Measurements from ENCODE around the gene PATJ.

GRCh38 chr1:62038594-62039284 lies 296.5 kb downstream of the PATJ start:
- no peak for TF ChIP-seq ZNF654 (tag by site-specific recombination; IDR thresholded peaks at IDR 0.05; ENCODE audit: low read depth)
- no peak for TF ChIP-seq CTCF (tag by site-specific recombination; IDR thresholded peaks at IDR 0.05)
- TF ChIP-seq ZNF677 (tag by site-specific recombination; IDR thresholded peaks at IDR 0.05), result no peak
- no peak for TF ChIP-seq ZNF398 (tag by site-specific recombination; IDR thresholded peaks at IDR 0.05)
- no peak for TF ChIP-seq ZNF645 (tag by site-specific recombination; IDR thresholded peaks at IDR 0.05)
- no peak for TF ChIP-seq ZNF629 (tag by site-specific recombination; IDR thresholded peaks at IDR 0.05)
- TF ChIP-seq ZNF785 (tag by site-specific recombination; IDR thresholded peaks at IDR 0.05), result no peak
- no peak for TF ChIP-seq ZNF768 (tag by site-specific recombination; IDR thresholded peaks at IDR 0.05)
- TF ChIP-seq TCF7L2 (IDR thresholded peaks at IDR 0.05; ENCODE audit: borderline replicate concordance, low read depth, low read length), result no peak
- no peak for TF ChIP-seq ZNF501 (tag by site-specific recombination; IDR thresholded peaks at IDR 0.05)
- no peak for TF ChIP-seq PBX3 (CRISPR knock-in tag; IDR thresholded peaks at IDR 0.05)
- TF ChIP-seq KLF9 (tag by site-specific recombination; IDR thresholded peaks at IDR 0.05; ENCODE audit: low read depth), result no peak
